IPS-NIHi7 (cell line): ENCODE data around the gene LRRC41.
"Not testable (repeated sequence)": the region's sequence is repeated elsewhere in the genome, so short reads cannot be mapped to it uniquely, and the experiment has no call there.

Source experiments
- DNase-seq: peaks from one replicate; pipeline ENCODE4 v3.0.0; 2012; ENCODE audit warnings: mixed read lengths; ENCODE audit errors: extremely low spot score

Gene LRRC41

DNA sequence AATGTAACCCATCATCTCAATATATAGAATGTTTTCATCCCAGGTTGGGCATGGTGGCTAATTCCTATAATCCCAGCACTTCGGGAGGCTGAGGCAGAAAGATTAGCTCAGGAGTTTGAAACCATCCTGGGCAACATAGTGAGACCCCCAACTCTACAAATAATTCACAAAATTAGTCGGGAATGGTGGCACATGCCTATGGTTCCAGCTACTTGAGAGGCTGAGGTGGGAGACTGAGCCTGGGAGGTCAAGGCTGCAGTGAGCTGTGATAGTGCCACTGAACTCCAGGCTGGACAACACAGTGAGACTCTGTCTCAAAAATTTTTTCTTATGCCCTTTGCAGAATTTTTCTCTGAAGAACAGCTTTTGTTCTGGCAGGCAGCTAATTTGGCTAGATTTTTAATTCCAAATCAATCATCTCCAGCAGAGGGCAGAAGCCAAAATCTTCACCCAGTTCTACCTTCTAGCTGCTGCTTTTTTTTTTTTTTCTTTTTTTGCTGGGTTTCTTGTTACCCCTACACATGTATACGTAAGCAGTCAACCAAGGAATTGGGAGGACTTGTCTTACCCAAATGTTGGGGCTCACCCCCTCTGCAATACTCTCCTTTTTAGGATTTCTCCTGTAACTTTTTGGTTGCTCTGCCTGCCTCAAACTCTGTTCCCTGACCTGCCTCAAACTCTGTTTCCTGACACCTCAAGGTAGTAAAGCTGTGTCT, 58.6 kb downstream of the LRRC41 start:
- DNase-seq, result peak; percentile 43

- not testable (repeated sequence) for DNase-seq
Measured at GRCh38 chr1:46243831-46244230, 59.6 kb downstream of the LRRC41 start.

DNA sequence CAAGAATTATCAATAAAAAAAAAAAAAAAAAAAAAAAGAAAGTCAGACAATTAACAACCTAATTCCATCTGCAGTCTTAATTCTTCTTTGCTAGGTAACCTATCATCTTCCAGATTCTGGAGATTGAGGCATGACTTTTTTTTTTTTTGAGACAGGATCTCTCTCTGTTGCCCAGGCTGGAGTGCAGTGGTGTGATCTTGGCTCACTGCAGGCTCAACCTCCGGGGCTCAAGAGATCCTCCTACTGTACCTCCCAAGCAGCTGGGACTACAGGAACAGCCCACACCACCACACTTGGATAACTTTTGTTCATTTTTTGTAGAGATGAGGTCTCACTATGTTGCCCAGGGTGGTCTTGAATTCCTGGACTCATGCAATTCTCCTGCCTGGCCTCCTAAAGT, 60.5 kb downstream of the LRRC41 start:
- DNase-seq, result no peak

GRCh38 chr1:46241733-46242132, 61.7 kb downstream of the LRRC41 start:
- DNase-seq, result not testable (repeated sequence)

DNA sequence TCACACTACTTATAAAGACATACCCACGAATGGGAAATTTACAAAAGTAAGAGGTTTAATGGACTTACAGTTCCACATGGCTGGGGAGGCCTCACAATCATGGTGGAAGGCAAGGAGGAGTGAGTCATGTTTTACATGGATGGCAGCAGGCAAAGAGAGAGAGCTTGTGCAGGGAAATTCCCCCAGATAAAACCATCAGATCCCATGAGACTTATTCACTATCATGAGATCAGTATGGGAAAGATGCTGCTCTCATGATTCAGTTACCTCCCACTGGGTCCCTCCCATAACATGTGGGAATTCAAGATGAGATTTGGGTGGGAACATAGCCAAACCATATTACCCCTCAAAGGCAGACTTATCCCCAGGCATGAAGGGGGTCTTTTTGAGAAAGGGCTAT, 64.6 kb downstream of the LRRC41 start:
- not testable (repeated sequence) for DNase-seq

GRCh38 chr1:46236882-46237281, 66.5 kb downstream of the LRRC41 start:
- no peak for DNase-seq

DNA sequence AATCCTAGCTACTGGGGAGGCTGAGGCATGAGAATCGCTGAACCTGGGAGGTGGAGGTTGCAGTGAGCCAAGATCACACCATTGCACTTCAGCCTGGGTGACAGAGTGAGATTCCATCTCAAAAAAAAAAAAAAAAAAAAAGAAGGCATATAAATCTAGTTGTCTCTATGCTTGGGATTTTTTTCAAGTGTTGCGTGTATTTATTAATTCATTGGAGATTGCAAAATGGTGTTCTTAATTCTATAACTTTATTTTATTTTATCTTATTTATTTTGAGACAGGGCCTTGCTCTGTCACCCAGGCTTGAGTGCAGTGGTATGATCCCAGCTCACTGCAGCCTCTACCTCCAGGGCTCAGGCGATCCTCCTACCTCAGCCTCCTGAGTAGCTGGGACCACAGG, 72.2 kb downstream of the LRRC41 start:
- DNase-seq, result not testable (repeated sequence)
